Prostate gland (tissue), 2 donors: ENCODE results near the gene DNAH3.

ENCODE experiments used
- POLR2A ChIP-seq: fragments of 450-650 bp; IDR thresholded peaks from one replicate; pipeline ENCODE4 v1.6.1; 2016; ENCODE audit warnings: antibody characterized with exemption, mild to moderate bottlenecking
- TF ChIP-seq, protein P1 (sequence below), 4 experiments: fragments of 200-600 bp in 2 of 4; fragments of 450-650 bp in 2 of 4; sonication (generic) in 2 of 4; IDR thresholded peaks; 1 replicate in 3 of 4; 2 replicates in 1 of 4; pipeline ENCODE4 v1.5.1; 2016 to 2019; ENCODE audit warnings: antibody characterized with exemption in 4 of 4, mild to moderate bottlenecking in 2 of 4, moderate library complexity in 2 of 4

DNA sequence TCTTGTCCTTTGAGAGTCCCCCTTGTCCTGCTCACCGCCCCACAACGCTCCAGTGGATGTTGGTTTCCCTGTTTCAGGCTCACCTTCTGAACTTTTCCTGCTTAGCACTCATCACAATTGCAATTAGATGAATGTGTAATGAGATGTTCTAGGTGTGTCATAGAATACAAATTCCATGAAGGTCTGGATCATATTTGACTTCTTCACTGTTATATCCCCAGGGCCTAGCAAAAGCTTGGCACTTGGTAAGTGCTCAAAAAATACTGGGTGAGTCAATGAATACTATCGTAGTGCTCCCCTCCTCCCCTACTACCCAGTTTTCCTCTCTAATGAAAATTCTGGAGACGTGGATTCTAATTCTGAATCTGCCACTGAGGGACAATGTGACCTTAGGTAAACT lies 33.1 kb downstream of the DNAH3 start:
- TF ChIP-seq, protein P1, sequence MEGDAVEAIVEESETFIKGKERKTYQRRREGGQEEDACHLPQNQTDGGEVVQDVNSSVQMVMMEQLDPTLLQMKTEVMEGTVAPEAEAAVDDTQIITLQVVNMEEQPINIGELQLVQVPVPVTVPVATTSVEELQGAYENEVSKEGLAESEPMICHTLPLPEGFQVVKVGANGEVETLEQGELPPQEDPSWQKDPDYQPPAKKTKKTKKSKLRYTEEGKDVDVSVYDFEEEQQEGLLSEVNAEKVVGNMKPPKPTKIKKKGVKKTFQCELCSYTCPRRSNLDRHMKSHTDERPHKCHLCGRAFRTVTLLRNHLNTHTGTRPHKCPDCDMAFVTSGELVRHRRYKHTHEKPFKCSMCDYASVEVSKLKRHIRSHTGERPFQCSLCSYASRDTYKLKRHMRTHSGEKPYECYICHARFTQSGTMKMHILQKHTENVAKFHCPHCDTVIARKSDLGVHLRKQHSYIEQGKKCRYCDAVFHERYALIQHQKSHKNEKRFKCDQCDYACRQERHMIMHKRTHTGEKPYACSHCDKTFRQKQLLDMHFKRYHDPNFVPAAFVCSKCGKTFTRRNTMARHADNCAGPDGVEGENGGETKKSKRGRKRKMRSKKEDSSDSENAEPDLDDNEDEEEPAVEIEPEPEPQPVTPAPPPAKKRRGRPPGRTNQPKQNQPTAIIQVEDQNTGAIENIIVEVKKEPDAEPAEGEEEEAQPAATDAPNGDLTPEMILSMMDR (IDR thresholded peaks at IDR 0.05), result no peak
- TF ChIP-seq POLR2A, result no peak
